Nephron progenitor cell (in vitro differentiated cells): ENCODE data around the gene CD151.

Source experiments
- DNase-seq: peaks from one replicate; pipeline ENCODE4 v3.0.0; 2021
- H3K27ac Mint-ChIP-seq: 2 replicates; pipeline ENCODE4 v1.8.0; 2021; ENCODE audit warnings: mild to moderate bottlenecking, moderate library complexity, mixed read lengths
- H3K27me3 Mint-ChIP-seq: 2 replicates; pipeline ENCODE4 v1.8.0; 2021; ENCODE audit warnings: mild to moderate bottlenecking, low read depth, mixed read lengths; ENCODE audit not compliant: poor library complexity
- H3K36me3 Mint-ChIP-seq: 2 replicates; pipeline ENCODE4 v1.8.0; 2021; ENCODE audit warnings: low read depth, mixed read lengths
- H3K4me1 Mint-ChIP-seq: 2 replicates; pipeline ENCODE4 v1.8.0; 2021; ENCODE audit warnings: mixed read lengths
- H3K4me3 Mint-ChIP-seq: 2 replicates; pipeline ENCODE4 v1.8.0; 2021; ENCODE audit warnings: mild to moderate bottlenecking, moderate library complexity, mixed read lengths
- H3K9me3 Mint-ChIP-seq: 2 replicates; pipeline ENCODE4 v1.8.0; 2021; ENCODE audit warnings: mild to moderate bottlenecking, moderate library complexity, mixed read lengths
- TF ChIP-seq, protein P1 (sequence below): fragments of 200-600 bp; sonication (generic); IDR thresholded peaks from 2 replicates; pipeline ENCODE4 v1.5.0; 2021; ENCODE audit warnings: antibody characterized with exemption

The CD151 gene

DNA sequence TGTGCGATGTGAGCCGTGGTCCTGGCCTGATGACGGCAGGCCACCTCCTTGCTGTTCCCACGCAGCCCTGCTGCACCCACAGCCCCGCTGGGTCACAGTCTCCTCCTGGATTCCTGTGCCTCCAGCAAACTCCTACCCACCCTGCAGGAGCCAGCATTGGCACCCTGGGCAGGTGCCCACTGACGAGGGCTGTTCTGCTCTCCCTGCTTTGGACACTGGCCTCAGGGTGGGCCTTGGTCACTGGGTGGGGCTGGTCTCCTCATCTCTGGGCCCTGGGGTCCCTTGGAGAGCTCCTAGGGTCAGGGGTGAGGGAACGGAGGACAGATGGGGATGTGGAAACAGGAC is 22.6 kb downstream of the CD151 start:
- no peaks in the 10 kb centered on the region for H3K36me3 Mint-ChIP-seq
- H3K27me3 Mint-ChIP-seq: peaks cover 11% of the 10 kb centered on the region
- H3K4me1 Mint-ChIP-seq: peaks cover 31% of the 10 kb centered on the region
- no peaks in the 10 kb centered on the region for H3K9me3 Mint-ChIP-seq
- no peak overlapping the region for H3K4me3 Mint-ChIP-seq
- H3K27ac Mint-ChIP-seq: no peak overlapping the region
- no peak for DNase-seq
- TF ChIP-seq, protein P1, sequence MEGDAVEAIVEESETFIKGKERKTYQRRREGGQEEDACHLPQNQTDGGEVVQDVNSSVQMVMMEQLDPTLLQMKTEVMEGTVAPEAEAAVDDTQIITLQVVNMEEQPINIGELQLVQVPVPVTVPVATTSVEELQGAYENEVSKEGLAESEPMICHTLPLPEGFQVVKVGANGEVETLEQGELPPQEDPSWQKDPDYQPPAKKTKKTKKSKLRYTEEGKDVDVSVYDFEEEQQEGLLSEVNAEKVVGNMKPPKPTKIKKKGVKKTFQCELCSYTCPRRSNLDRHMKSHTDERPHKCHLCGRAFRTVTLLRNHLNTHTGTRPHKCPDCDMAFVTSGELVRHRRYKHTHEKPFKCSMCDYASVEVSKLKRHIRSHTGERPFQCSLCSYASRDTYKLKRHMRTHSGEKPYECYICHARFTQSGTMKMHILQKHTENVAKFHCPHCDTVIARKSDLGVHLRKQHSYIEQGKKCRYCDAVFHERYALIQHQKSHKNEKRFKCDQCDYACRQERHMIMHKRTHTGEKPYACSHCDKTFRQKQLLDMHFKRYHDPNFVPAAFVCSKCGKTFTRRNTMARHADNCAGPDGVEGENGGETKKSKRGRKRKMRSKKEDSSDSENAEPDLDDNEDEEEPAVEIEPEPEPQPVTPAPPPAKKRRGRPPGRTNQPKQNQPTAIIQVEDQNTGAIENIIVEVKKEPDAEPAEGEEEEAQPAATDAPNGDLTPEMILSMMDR: no peak

DNA sequence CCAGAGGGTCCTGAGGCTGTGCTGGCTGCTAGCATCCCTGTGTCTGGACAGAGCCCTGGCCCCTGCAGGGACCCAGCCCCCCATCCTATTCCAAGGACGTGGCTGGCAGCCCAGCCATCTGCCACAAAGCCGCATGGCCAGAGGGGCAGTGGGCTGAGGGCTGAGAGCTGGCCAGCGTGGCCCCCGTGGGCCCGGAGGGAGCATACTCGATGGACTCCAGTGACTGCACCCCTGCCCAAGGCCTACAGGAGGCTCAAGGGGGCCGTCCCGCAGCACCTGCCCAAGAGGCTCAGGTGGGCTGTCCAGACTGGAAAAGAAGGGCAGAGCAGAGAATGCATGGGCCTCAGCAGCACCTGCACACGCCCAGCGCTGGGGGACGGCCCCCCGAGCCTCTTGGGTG is 23.0 kb downstream of the CD151 start:
- no peak for DNase-seq
- TF ChIP-seq, protein P1: no peak
- no peaks in the 10 kb centered on the region for H3K9me3 Mint-ChIP-seq
- H3K27ac Mint-ChIP-seq: no peak overlapping the region
- H3K4me1 Mint-ChIP-seq: peaks cover 31% of the 10 kb centered on the region
- no peak overlapping the region for H3K4me3 Mint-ChIP-seq
- H3K27me3 Mint-ChIP-seq: peaks cover 11% of the 10 kb centered on the region
- no peaks in the 10 kb centered on the region for H3K36me3 Mint-ChIP-seq

DNA sequence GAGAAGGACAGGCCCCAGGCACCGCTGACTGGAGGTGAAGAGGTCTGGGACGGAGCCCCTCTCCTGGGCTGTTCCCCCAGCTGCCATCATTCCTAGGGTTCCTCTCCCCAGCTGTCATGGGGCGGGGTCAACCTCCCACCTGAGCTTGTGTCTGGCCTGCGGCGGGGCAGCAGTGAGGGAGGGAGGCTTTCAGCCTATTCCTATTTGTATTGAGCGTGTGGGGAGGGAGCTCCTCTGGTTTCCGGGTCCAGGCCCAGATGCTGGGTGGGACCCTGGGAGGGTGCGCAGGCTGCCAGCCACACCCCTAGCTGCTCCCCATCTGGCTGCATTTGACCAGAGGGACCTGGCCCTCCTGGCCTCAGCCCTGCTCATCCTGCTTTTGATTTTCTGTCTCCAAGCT is 23.6 kb downstream of the CD151 start:
- H3K27ac Mint-ChIP-seq: no peak overlapping the region
- H3K4me3 Mint-ChIP-seq: no peak overlapping the region
- no peaks in the 10 kb centered on the region for H3K9me3 Mint-ChIP-seq
- TF ChIP-seq, protein P1: no peak
- DNase-seq: no peak
- H3K4me1 Mint-ChIP-seq: peaks cover 31% of the 10 kb centered on the region
- H3K27me3 Mint-ChIP-seq: peaks cover 11% of the 10 kb centered on the region
- H3K36me3 Mint-ChIP-seq: no peaks in the 10 kb centered on the region

DNA sequence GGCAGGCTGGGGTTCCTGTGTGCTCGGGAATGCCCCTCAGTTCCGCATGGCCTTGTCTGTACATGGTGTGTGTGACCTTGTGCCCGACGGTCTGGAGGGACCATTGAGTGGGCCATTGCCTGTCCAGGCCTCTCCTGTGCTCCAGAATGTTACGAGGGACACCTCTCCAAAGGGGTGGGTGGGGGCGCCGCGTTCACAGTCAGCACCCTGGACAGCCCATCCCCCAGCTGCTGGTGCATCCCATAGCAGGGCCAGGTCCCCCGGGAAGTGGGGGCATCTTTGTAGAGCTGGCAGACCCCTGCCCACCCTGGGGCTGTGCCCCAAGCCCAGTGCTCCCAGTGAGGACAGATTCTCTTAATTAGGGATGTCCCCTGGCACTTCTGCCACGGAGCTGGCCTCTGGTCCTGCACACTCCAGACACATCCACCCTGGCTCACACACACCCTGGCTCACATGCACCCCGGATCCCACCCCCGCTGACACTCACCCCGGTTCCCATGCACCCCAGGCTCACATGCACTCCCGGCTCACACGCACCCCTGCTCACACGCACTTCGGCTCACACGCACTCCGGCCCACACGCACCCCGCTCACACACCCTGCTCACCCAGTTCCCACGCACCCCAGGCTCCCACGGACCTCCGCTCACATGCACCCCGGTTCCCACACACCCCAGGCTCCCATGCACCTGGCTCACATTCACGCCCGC is 25.5 kb downstream of the CD151 start:
- no peak for DNase-seq
- H3K36me3 Mint-ChIP-seq: no peaks in the 10 kb centered on the region
- no peak overlapping the region for H3K4me3 Mint-ChIP-seq
- H3K27me3 Mint-ChIP-seq: no peaks in the 10 kb centered on the region
- no peaks in the 10 kb centered on the region for H3K9me3 Mint-ChIP-seq
- H3K4me1 Mint-ChIP-seq: peaks cover 42% of the 10 kb centered on the region
- no peak overlapping the region for H3K27ac Mint-ChIP-seq
- TF ChIP-seq, protein P1: no peak

DNA sequence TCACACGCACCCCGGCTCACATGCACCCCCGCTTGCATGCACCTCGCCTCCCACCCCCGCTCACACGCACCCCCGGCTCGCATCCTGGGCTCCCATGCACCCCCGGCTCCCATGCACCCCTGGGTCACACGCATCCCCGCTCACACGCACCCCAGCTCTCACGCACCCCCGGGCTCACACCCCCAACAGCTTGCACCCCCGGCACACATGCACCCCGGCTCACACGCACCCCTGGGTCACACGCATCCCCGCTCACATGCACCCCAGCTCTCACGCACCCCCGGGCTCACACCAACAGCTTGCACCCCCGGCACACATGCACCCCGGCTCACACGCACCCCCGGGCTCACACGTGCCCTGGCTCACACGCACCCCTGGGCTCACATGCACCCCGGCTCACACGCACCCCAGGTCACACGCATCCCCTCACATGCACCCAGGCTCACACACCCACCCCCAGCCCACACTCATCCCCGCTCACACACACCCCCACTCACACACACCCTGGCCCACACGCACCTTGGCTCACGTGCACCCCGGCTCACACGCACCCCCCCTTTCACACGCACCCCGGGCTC is 26.1 kb downstream of the CD151 start:
- no peak overlapping the region for H3K27ac Mint-ChIP-seq
- H3K36me3 Mint-ChIP-seq: no peaks in the 10 kb centered on the region
- H3K27me3 Mint-ChIP-seq: no peaks in the 10 kb centered on the region
- H3K9me3 Mint-ChIP-seq: no peaks in the 10 kb centered on the region
- H3K4me3 Mint-ChIP-seq: no peak overlapping the region
- H3K4me1 Mint-ChIP-seq: peaks cover 47% of the 10 kb centered on the region
- no peak for DNase-seq
- TF ChIP-seq, protein P1: no peak
